ENCODE data around the gene NCAM1. TPM values are rescaled to one million over a fixed set of nuclear protein-coding genes. Genes with fewer than 3 reads are reported as not detected.

The NCAM1 gene
- total RNA-seq, 1 experiment from 2014 or later, result 0.22 TPM

DNA sequence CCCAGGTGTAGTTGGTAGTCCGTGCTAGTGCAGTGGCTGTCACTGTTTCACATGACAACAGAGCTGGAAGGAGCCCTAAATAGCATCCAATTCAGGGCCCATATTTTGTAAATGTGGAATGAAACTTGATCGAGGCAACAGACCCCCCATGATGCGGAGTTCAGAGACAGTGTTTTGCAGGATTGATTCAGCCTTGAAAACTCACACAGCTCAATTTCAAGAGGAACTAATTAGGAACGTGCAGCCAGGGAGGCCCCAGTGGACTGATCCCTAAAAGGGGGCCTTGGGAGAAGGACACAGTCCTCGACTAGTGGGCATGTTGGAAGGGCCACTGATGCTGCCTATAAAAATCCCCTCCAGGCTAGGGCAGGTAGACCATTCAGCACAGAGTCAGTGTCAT lies 292.2 kb downstream of the NCAM1 start:
- intact Hi-C loops (cut with micrococcal nuclease), result no loop called here
- no peaks in the 10 kb centered on the region for H4K20me1 ChIP-seq (ENCODE audit: insufficient read depth)
- no peak overlapping the region for H3K9ac ChIP-seq (ENCODE audit: low read length)
- no peak overlapping the region for H3K27ac ChIP-seq (ENCODE audit: low read depth, low read length)
- ChIA-PET CTCF (no interaction called here), POLR2A (no interaction called here), RAD21 (ENCODE audit: low non-redundant PET in 1 of 2, low total read pairs in 2 of 2, uncharacterized antibody in 2 of 2, unreplicated experiment in 2 of 2) (no interaction called here)
- H3K27me3 ChIP-seq (ENCODE audit: insufficient read depth, low read length), result peaks cover 64% of the 10 kb centered on the region
- no peaks in the 10 kb centered on the region for H3K9me3 ChIP-seq (ENCODE audit: control insufficient read depth in 1 of 2, insufficient read depth in 1 of 2, low read depth in 1 of 2, low read length in 2 of 2)
- H3K9me2 ChIP-seq (ENCODE audit: insufficient read depth), result no peaks in the 10 kb centered on the region
- BruUV-seq (replicated peaks), result no TSS peak
- no peaks in the 10 kb centered on the region for H3K4me1 ChIP-seq (ENCODE audit: control insufficient read depth in 1 of 2, insufficient read depth in 2 of 2, low read length in 2 of 2)
- no peak overlapping the region for H2AFZ ChIP-seq (ENCODE audit: low read depth, low read length, poor library complexity, severe bottlenecking)
- H3K36me3 ChIP-seq (ENCODE audit: control insufficient read depth in 1 of 2, insufficient read depth in 2 of 2, low read length in 2 of 2), result no peaks in the 10 kb centered on the region
- H3K4me3 ChIP-seq (replicated peaks in 1 of 2; ENCODE audit: low read depth in 1 of 2, low read length in 2 of 2), result no peak overlapping the region
- H3K79me2 ChIP-seq (ENCODE audit: insufficient read depth, low read length), result no peaks in the 10 kb centered on the region
- no peak for ATAC-seq
- DNase-seq (ENCODE audit: low read depth, low spot score), result no peak
- TF ChIP-seq POLR2A (IDR thresholded peaks at IDR 0.05; ENCODE audit: borderline replicate concordance, extremely low read depth, insufficient read depth, insufficient read length) (no peak), CBX3 (IDR thresholded peaks at IDR 0.05; ENCODE audit: low read depth) (no peak)
- no peak overlapping the region for H3K4me2 ChIP-seq (ENCODE audit: low read length)

DNA sequence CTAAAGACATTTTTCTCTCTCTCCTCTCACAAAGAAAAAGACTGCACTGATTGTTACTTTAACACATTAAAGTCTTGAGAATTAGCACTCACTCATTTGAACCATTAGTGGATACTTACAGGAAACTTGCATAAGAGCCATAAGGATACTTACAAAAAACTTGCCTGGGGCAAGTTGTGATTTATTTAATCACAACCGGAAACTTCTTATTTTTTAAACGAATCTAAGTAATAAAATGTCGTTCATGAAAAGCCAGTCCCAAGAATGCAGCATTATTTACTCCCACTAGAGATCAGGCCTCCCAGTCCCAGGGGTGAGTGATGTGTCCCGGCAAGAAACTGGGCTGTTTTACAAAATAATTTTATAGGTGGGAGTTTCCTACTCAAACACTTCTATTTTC lies 293.9 kb downstream of the NCAM1 start:
- ATAC-seq, result no peak
- DNase-seq (ENCODE audit: low read depth, low spot score), result no peak
- ChIA-PET CTCF (no interaction called here), POLR2A (no interaction called here), RAD21 (ENCODE audit: low non-redundant PET in 1 of 2, low total read pairs in 2 of 2, uncharacterized antibody in 2 of 2, unreplicated experiment in 2 of 2) (no interaction called here)
- no peak overlapping the region for H3K9ac ChIP-seq (ENCODE audit: low read length)
- H2AFZ ChIP-seq (ENCODE audit: low read depth, low read length, poor library complexity, severe bottlenecking), result no peak overlapping the region
- no peak overlapping the region for H3K27ac ChIP-seq (ENCODE audit: low read depth, low read length)
- no peak overlapping the region for H3K4me3 ChIP-seq (replicated peaks in 1 of 2; ENCODE audit: low read depth in 1 of 2, low read length in 2 of 2)
- TF ChIP-seq, protein P1, sequence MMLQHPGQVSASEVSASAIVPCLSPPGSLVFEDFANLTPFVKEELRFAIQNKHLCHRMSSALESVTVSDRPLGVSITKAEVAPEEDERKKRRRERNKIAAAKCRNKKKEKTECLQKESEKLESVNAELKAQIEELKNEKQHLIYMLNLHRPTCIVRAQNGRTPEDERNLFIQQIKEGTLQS (IDR thresholded peaks at IDR 0.05), result no peak
- TF ChIP-seq POLR2A (IDR thresholded peaks at IDR 0.05; ENCODE audit: borderline replicate concordance, extremely low read depth, insufficient read depth, insufficient read length) (no peak), FOSL1 (IDR thresholded peaks at IDR 0.05; ENCODE audit: low read depth) (no peak), JUND (IDR thresholded peaks at IDR 0.05) (no peak), ZFX (IDR thresholded peaks at IDR 0.05) (no peak), YY1 (IDR thresholded peaks at IDR 0.05; ENCODE audit: extremely low read depth, insufficient replicate concordance, low read depth, low read length) (no peak), SRF (IDR thresholded peaks at IDR 0.05; ENCODE audit: low read depth) (no peak), CEBPB (IDR thresholded peaks at IDR 0.05; ENCODE audit: low read depth) (no peak), EZH2phosphoT487 (IDR thresholded peaks at IDR 0.05; ENCODE audit: borderline replicate concordance) (no peak), ELF1 (IDR thresholded peaks at IDR 0.05; ENCODE audit: borderline replicate concordance, low read depth) (no peak), CBX3 (IDR thresholded peaks at IDR 0.05; ENCODE audit: low read depth) (no peak), EZH2 (IDR thresholded peaks at IDR 0.05) (no peak)
- TF ChIP-seq, protein P2, sequence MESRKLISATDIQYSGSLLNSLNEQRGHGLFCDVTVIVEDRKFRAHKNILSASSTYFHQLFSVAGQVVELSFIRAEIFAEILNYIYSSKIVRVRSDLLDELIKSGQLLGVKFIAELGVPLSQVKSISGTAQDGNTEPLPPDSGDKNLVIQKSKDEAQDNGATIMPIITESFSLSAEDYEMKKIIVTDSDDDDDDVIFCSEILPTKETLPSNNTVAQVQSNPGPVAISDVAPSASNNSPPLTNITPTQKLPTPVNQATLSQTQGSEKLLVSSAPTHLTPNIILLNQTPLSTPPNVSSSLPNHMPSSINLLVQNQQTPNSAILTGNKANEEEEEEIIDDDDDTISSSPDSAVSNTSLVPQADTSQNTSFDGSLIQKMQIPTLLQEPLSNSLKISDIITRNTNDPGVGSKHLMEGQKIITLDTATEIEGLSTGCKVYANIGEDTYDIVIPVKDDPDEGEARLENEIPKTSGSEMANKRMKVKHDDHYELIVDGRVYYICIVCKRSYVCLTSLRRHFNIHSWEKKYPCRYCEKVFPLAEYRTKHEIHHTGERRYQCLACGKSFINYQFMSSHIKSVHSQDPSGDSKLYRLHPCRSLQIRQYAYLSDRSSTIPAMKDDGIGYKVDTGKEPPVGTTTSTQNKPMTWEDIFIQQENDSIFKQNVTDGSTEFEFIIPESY (IDR thresholded peaks at IDR 0.05; ENCODE audit: extremely low read depth, insufficient replicate concordance, low read length), result no peak
- no peaks in the 10 kb centered on the region for H4K20me1 ChIP-seq (ENCODE audit: insufficient read depth)
- H3K4me1 ChIP-seq (ENCODE audit: control insufficient read depth in 1 of 2, insufficient read depth in 2 of 2, low read length in 2 of 2), result no peaks in the 10 kb centered on the region
- no peak overlapping the region for H3K4me2 ChIP-seq (ENCODE audit: low read length)
- H3K9me3 ChIP-seq (ENCODE audit: control insufficient read depth in 1 of 2, insufficient read depth in 1 of 2, low read depth in 1 of 2, low read length in 2 of 2), result no peaks in the 10 kb centered on the region
- H3K36me3 ChIP-seq (ENCODE audit: control insufficient read depth in 1 of 2, insufficient read depth in 2 of 2, low read length in 2 of 2), result no peaks in the 10 kb centered on the region
- intact Hi-C loops (cut with micrococcal nuclease), result no loop called here
- H3K27me3 ChIP-seq (ENCODE audit: insufficient read depth, low read length), result peaks cover 50% of the 10 kb centered on the region
- H3K9me2 ChIP-seq (ENCODE audit: insufficient read depth), result no peaks in the 10 kb centered on the region
- no peaks in the 10 kb centered on the region for H3K79me2 ChIP-seq (ENCODE audit: insufficient read depth, low read length)
- no TSS peak for BruUV-seq (replicated peaks)
